ENCODE results near the gene ITPKB. TPM values are rescaled to one million over a fixed set of nuclear protein-coding genes. Genes with fewer than 3 reads are reported as not detected.

Gene ITPKB
- total RNA-seq, 1 experiment from 2014 or later: 9.5 TPM

DNA sequence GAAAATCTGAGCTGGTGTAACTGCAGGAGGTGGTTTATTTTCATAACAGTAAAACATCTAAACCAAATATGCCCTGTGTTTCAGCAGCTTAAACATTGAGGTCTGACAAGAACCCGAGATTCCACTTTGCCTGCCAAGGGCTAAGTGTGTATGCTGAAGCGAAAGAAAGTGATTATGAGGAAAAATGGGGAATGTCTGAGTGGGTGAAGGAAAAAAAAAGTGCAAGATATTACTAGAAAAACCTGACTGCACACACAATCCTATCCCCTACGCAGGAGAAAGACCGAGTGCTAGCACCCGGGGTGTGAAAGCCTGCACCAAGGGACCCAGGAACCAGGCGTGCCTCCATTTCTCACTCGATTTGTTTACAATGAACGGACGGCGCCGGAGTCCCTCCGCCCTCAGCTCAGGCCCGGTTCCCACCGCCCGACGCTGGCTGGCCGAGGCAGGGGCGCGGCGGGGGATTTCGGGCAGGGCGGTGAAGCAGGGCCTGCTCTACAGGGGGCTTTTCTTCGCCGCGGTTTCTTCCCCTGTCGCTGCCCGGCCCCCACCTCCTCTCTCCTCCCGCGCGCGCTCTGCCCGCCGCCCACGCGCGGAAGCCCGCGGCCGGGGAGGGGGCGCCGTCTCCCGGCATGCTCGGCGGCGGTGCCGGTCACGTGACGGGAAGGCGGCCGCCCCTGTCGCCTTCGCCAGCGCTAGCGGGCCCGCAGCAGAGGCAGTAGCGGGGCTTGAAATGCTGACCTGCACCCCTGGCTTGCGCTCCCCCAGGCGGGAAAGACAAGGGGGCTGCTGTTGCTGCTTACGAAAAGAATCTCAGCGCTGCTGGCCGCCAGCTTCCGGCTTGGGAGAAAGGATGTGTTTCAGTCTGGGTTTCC is 35.9 kb downstream of the ITPKB start:
- BruUV-seq (replicated peaks): TSS peak; percentile 86
- ChIA-PET CTCF (interaction anchor here (0.5 to 5.3 kb wide), 11 partner anchors 9 to 742 kb away, joined by 3 to 25 read pairs (median 4); no protein-coding TSS in a partner anchor), POLR2A (interaction anchor here (0.5 to 4.4 kb wide), 27 partner anchors 9 to 1094 kb away, joined by 3 to 42 read pairs (median 4); partner anchors contain the start of genes COQ8A, ITPKB and PARP1)
- no peaks in the 10 kb centered on the region for H3K27me3 Mint-ChIP-seq (ENCODE audit: insufficient read depth, unreplicated experiment)
- peaks cover 14% of the 10 kb centered on the region for H3K4me1 Mint-ChIP-seq (ENCODE audit: insufficient read depth, unreplicated experiment)
- peak overlapping the region; percentile 62 for H3K4me3 Mint-ChIP-seq (ENCODE audit: unreplicated experiment)
- peaks cover 8% of the 10 kb centered on the region for H3K36me3 Mint-ChIP-seq (ENCODE audit: insufficient read depth, unreplicated experiment)
- no peaks in the 10 kb centered on the region for H3K9me3 Mint-ChIP-seq (ENCODE audit: unreplicated experiment)
- intact Hi-C loops (cut with micrococcal nuclease): loop anchor here (2.0 kb wide), 4 partner anchors 26 to 126 kb away; partner anchors contain the start of gene ITPKB
- TF ChIP-seq, protein P1, sequence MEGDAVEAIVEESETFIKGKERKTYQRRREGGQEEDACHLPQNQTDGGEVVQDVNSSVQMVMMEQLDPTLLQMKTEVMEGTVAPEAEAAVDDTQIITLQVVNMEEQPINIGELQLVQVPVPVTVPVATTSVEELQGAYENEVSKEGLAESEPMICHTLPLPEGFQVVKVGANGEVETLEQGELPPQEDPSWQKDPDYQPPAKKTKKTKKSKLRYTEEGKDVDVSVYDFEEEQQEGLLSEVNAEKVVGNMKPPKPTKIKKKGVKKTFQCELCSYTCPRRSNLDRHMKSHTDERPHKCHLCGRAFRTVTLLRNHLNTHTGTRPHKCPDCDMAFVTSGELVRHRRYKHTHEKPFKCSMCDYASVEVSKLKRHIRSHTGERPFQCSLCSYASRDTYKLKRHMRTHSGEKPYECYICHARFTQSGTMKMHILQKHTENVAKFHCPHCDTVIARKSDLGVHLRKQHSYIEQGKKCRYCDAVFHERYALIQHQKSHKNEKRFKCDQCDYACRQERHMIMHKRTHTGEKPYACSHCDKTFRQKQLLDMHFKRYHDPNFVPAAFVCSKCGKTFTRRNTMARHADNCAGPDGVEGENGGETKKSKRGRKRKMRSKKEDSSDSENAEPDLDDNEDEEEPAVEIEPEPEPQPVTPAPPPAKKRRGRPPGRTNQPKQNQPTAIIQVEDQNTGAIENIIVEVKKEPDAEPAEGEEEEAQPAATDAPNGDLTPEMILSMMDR (IDR thresholded peaks at IDR 0.05; ENCODE audit: unreplicated experiment): no peak
- H3K27ac Mint-ChIP-seq (ENCODE audit: low read depth, unreplicated experiment): peak overlapping the region; percentile 9
- DNase-seq (ENCODE audit: unreplicated experiment): peak; percentile 75

DNA sequence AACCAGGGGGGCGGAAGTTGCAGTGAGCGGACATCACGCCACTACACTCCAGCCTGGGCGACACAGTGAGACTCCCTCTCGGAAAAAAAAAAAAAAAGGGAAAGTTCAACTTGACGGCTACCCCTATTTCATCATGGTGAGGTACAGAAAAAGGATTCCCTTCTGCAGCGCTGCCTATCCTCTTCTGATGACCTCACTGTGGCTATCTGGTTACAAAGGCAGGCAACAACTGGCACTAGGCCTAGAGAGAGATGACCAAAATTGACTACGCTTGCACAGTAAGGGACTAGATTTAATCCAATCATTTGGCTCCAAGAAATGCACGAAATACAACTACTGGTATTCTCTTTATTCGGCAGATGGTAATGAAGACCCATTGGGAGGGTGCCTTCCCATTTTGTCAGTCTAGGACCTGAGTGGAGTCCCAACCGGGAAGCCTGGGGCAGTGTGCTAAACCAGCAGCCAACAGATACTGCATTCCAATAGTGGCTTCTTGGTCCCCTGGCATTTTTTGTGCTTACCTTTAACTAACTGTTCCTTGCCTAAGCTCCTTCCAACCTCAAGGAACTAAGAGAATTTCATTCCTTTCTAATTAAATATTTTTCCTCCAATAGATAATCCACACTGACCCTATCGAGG is 36.6 kb downstream of the ITPKB start:
- DNase-seq (ENCODE audit: unreplicated experiment): peak; percentile 80
- no peaks in the 10 kb centered on the region for H3K27me3 Mint-ChIP-seq (ENCODE audit: insufficient read depth, unreplicated experiment)
- peaks cover 8% of the 10 kb centered on the region for H3K36me3 Mint-ChIP-seq (ENCODE audit: insufficient read depth, unreplicated experiment)
- intact Hi-C loops (cut with micrococcal nuclease): loop anchor here (2.0 kb wide), 4 partner anchors 26 to 126 kb away; partner anchors contain the start of gene ITPKB
- no peaks in the 10 kb centered on the region for H3K9me3 Mint-ChIP-seq (ENCODE audit: unreplicated experiment)
- TF ChIP-seq, protein P1 (IDR thresholded peaks at IDR 0.05; ENCODE audit: unreplicated experiment): no peak
- CTCF ChIA-PET: interaction anchor here (0.6 to 5.3 kb wide), 13 partner anchors 9 to 412 kb away, joined by 3 to 25 read pairs (median 4); partner anchors contain the start of gene PSEN2
- peak overlapping the region; percentile 9 for H3K27ac Mint-ChIP-seq (ENCODE audit: low read depth, unreplicated experiment)
- peaks cover 12% of the 10 kb centered on the region for H3K4me1 Mint-ChIP-seq (ENCODE audit: insufficient read depth, unreplicated experiment)
- no TSS peak for BruUV-seq (replicated peaks)
- H3K4me3 Mint-ChIP-seq (ENCODE audit: unreplicated experiment): peak overlapping the region; percentile 62
- POLR2A ChIA-PET: interaction anchor here (0.6 to 4.4 kb wide), 19 partner anchors 9 to 236 kb away, joined by 3 to 42 read pairs (median 7); partner anchors contain the start of gene ITPKB

DNA sequence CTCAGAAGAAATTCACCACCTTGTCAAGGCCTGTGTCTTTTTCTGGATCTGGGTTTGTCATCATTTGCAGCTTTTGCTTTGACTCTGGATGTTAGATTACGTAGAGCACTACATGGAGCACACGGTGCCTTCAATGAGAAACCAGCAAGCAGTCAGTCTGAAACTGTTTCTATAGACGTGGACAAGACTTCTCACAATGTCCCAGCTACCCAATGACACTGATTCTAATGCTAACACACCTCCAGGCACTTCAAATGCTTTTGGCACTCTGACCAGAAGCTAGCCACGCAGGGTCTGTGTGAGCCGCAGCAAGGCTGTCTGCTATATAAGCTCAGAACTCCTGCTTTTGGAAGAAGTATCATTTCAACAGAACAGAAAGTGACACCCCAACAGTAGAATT is 38.2 kb downstream of the ITPKB start:
- intact Hi-C loops (cut with micrococcal nuclease): no loop called here
- BruUV-seq (replicated peaks): no TSS peak
- TF ChIP-seq, protein P1 (IDR thresholded peaks at IDR 0.05; ENCODE audit: unreplicated experiment): no peak
- DNase-seq (ENCODE audit: unreplicated experiment): no peak
- ChIA-PET POLR2A (interaction anchor here (0.6 to 3.9 kb wide), 6 partner anchors 9 to 121 kb away, joined by 3 to 26 read pairs (median 4); partner anchors contain the start of gene ITPKB), CTCF (interaction anchor here (0.6 to 1.5 kb wide), 3 partner anchors 35 to 275 kb away, joined by 4 read pairs; no protein-coding TSS in a partner anchor)
- no peaks in the 10 kb centered on the region for H3K27me3 Mint-ChIP-seq (ENCODE audit: insufficient read depth, unreplicated experiment)
- peaks cover 8% of the 10 kb centered on the region for H3K36me3 Mint-ChIP-seq (ENCODE audit: insufficient read depth, unreplicated experiment)
- peaks cover 21% of the 10 kb centered on the region for H3K4me1 Mint-ChIP-seq (ENCODE audit: insufficient read depth, unreplicated experiment)
- no peak overlapping the region for H3K27ac Mint-ChIP-seq (ENCODE audit: low read depth, unreplicated experiment)
- no peak overlapping the region for H3K4me3 Mint-ChIP-seq (ENCODE audit: unreplicated experiment)
- no peaks in the 10 kb centered on the region for H3K9me3 Mint-ChIP-seq (ENCODE audit: unreplicated experiment)

All from MCF 10A (cell line).